Activated CD4-positive, alpha-beta memory T cell treated with anti-CD3 and anti-CD28 coated beads for 36 hours (primary cell): Measurements from ENCODE around the gene ABCA8. TPM values are rescaled to one million over a fixed set of nuclear protein-coding genes. Genes with fewer than 3 reads are reported as not detected.

ENCODE experiments used
- CTCF ChIA-PET: fragments of 350-600 bp; sonication (Branson Sonifier 250); formaldehyde crosslinking; loops from one replicate; lab custom pipeline; 2021; ENCODE audit warnings: antibody characterized with exemption, inconsistent platforms; lab: Charles Lee
- POLR2A ChIA-PET: fragments of 350-600 bp; sonication (Branson Sonifier 250); formaldehyde crosslinking; loops from one replicate; lab custom pipeline; 2021; ENCODE audit warnings: antibody characterized with exemption; lab: Charles Lee
- DNase-seq: peaks from one replicate; pipeline ENCODE4 v3.0.0-alpha.2; 2020
- H3K27ac Mint-ChIP-seq: one replicate; pipeline ENCODE4 v1.8.0; 2021; ENCODE audit warnings: mixed read lengths
- H3K27me3 Mint-ChIP-seq: one replicate; pipeline ENCODE4 v1.8.0; 2021; ENCODE audit warnings: mixed read lengths
- H3K36me3 Mint-ChIP-seq: one replicate; pipeline ENCODE4 v1.8.0; 2021; ENCODE audit warnings: mixed read lengths
- H3K4me1 Mint-ChIP-seq: one replicate; pipeline ENCODE4 v1.8.0; 2021; ENCODE audit warnings: low read depth, mixed read lengths
- H3K4me3 Mint-ChIP-seq: one replicate; pipeline ENCODE4 v1.8.0; 2021; ENCODE audit warnings: mild to moderate bottlenecking, mixed read lengths
- H3K9me3 Mint-ChIP-seq: one replicate; pipeline ENCODE4 v1.8.0; 2021; ENCODE audit warnings: mixed read lengths
- intact Hi-C: fragments of 100-400 bp; cut with micrococcal nuclease; formaldehyde crosslinking; loops from one replicate; pipeline ENCODE4 v1.15.1; 2023
- total RNA-seq, 2 experiments: library from RNA; stranded (reverse); gene quantifications; one replicate each; pipeline ENCODE4 v1.2.3, GENCODE V29; 2021

ABCA8 gene
- total RNA-seq, 2 experiments from 2014 or later = not detected

DNA sequence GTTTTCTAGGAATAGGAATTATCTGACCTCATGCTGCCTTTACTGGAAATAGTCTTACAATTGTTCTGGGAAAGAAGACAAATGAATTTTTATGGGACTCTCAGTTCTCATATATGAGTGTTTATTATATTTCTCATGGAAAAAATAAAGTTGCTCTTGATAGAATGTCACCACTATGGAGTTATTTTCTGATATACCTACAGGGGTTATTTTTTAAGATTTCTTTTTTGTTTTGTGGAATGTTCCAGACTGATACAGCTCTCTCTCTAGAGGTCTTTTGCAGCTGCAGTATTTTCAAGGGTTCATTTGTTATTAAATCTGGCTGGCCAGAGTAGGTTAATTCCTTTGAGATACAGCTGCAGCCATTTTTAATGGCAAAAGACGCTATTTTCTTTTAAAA, 100.7 kb downstream of the ABCA8 start:
- Mint-ChIP-seq H3K27ac (no peak overlapping the region), H3K27me3 (peaks cover 11% of the 10 kb centered on the region), H3K4me1 (no peaks in the 10 kb centered on the region), H3K9me3 (no peaks in the 10 kb centered on the region), H3K4me3 (no peak overlapping the region), H3K36me3 (no peaks in the 10 kb centered on the region)
- ChIA-PET CTCF (no interaction called here), POLR2A (no interaction called here)
- no peak for DNase-seq
- intact Hi-C loops = no loop called here

- no peak for DNase-seq
- Mint-ChIP-seq H3K4me1 (no peaks in the 10 kb centered on the region), H3K9me3 (no peaks in the 10 kb centered on the region), H3K4me3 (no peak overlapping the region), H3K27me3 (peaks cover 11% of the 10 kb centered on the region), H3K27ac (no peak overlapping the region), H3K36me3 (no peaks in the 10 kb centered on the region)
- POLR2A ChIA-PET = no interaction called here
- intact Hi-C loops = no loop called here
- CTCF ChIA-PET = no interaction called here
These were observed 101.8 kb downstream of the ABCA8 start for GRCh38 chr17:68853439-68853838.

DNA sequence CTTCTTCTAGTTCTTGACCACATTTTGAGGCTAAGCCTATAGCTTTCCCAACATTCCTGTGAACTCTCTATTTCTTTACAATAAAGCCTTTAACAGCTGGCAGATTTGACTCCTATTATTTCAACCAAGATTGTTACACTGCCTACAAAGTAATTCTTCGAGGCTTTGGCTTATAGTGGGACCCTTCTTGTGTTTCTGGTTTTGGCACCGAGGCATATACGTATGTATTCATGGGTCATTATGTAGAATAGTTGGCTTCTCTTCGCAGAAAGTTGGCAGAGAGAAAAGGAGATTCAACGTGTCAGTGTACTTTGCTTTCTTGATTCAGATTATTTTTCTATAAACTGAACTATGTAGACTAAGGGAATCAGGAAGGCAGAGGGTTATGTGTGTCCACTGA, 102.2 kb downstream of the ABCA8 start:
- intact Hi-C loops = no loop called here
- H3K9me3 Mint-ChIP-seq = no peaks in the 10 kb centered on the region
- CTCF ChIA-PET = no interaction called here

GRCh38 chr17:68851890-68852289, 103.3 kb downstream of the ABCA8 start:
- DNase-seq = no peak
- intact Hi-C loops = no loop called here
- Mint-ChIP-seq H3K27ac (no peak overlapping the region), H3K36me3 (no peaks in the 10 kb centered on the region), H3K27me3 (peaks cover 9% of the 10 kb centered on the region), H3K4me1 (no peaks in the 10 kb centered on the region), H3K9me3 (no peaks in the 10 kb centered on the region), H3K4me3 (no peak overlapping the region)
- ChIA-PET CTCF (no interaction called here), POLR2A (no interaction called here)

More for the DNA sequence above, 102.2 kb downstream of the ABCA8 start:
- Mint-ChIP-seq H3K36me3 (no peaks in the 10 kb centered on the region), H3K27me3 (peaks cover 11% of the 10 kb centered on the region), H3K27ac (no peak overlapping the region), H3K4me3 (no peak overlapping the region), H3K4me1 (no peaks in the 10 kb centered on the region)
- POLR2A ChIA-PET = no interaction called here
- no peak for DNase-seq

DNA sequence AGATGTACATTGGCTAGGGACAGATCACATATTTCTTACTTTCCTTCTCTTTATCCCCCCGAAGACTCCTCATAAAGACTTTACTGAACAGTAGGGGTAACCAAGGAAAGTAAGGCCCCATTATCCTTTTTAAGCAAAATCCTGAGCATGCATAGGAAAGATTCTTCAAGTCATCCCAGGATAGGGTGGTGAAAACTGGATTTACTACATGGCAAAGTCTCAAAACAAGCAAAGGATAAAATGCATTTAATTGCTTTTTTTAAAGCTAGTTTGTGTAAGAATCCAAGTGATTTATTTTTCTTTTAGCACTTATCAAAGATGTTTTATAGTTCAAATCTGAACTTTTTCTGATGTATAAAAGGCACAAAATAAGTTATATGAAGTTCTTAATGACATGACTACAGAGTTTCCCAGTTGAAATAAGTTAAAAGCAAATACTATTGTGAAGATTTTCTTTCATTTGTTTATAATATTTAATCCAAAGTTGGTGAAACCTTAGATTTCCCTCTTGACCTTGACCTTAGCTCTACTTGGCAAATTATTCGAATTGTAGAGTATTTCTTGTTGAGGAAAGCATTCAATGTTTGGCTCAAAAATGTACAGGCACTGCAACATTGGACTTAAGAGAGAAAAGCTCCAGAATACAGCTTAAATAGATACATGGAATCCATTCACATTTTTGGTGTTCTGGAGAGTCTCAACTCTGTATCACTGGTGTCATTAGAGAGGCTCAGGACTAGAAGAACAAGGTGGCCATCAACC, 104.3 kb downstream of the ABCA8 start:
- H3K4me3 Mint-ChIP-seq = no peak overlapping the region
- no peaks in the 10 kb centered on the region for H3K36me3 Mint-ChIP-seq
- H3K27me3 Mint-ChIP-seq = peaks cover 9% of the 10 kb centered on the region
- intact Hi-C loops = no loop called here
- H3K27ac Mint-ChIP-seq = no peak overlapping the region
- no peaks in the 10 kb centered on the region for H3K4me1 Mint-ChIP-seq
- CTCF ChIA-PET = no interaction called here
- POLR2A ChIA-PET = no interaction called here
- no peak for DNase-seq
- no peaks in the 10 kb centered on the region for H3K9me3 Mint-ChIP-seq

- H3K4me1 Mint-ChIP-seq = no peaks in the 10 kb centered on the region
- intact Hi-C loops = no loop called here
These were observed 105.2 kb downstream of the ABCA8 start for GRCh38 chr17:68849673-68850610.

GRCh38 chr17:68847711-68848110, 107.5 kb downstream of the ABCA8 start:
- no peak overlapping the region for H3K27ac Mint-ChIP-seq
- ChIA-PET CTCF (no interaction called here), POLR2A (no interaction called here)
- H3K36me3 Mint-ChIP-seq = no peaks in the 10 kb centered on the region
- DNase-seq = no peak
- no peak overlapping the region for H3K4me3 Mint-ChIP-seq
- H3K4me1 Mint-ChIP-seq = no peaks in the 10 kb centered on the region
- peaks cover 3% of the 10 kb centered on the region for H3K9me3 Mint-ChIP-seq
- intact Hi-C loops = no loop called here
- peaks cover 9% of the 10 kb centered on the region for H3K27me3 Mint-ChIP-seq

More at GRCh38 chr17:68849673-68850610, 105.2 kb downstream of the ABCA8 start:
- no peak overlapping the region for H3K4me3 Mint-ChIP-seq
- ChIA-PET CTCF (interaction anchor here (0.6 kb wide), 1 partner anchor 398 kb away, joined by 3 read pairs; no protein-coding TSS in a partner anchor), POLR2A (no interaction called here)
- no peak overlapping the region for H3K27ac Mint-ChIP-seq
- no peaks in the 10 kb centered on the region for H3K36me3 Mint-ChIP-seq
- DNase-seq = no peak
- peaks cover 3% of the 10 kb centered on the region for H3K9me3 Mint-ChIP-seq
- H3K27me3 Mint-ChIP-seq = peaks cover 9% of the 10 kb centered on the region

DNA sequence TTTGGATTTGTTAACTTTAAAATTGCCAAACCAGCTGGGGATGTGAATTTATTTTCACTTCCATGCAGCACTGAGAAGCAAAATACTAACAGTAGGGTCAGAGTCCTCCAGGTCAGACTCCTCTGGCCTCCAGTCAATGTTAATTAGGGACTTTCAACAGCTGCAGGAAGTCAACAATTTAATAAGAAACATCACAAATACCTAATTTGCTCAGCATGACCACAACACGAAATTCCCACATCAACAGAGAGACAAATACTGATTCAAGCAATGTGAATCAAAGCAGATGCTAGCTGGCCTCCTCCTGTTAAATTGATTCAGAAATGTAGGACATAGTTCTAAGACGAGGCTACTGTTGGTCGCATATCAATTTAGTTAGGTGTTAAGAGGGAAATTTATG, 111.7 kb downstream of the ABCA8 start:
- Mint-ChIP-seq H3K27me3 (peaks cover 8% of the 10 kb centered on the region), H3K4me1 (no peaks in the 10 kb centered on the region), H3K4me3 (no peak overlapping the region), H3K9me3 (peaks cover 3% of the 10 kb centered on the region), H3K27ac (no peak overlapping the region), H3K36me3 (no peaks in the 10 kb centered on the region)
- DNase-seq = no peak
- ChIA-PET POLR2A (no interaction called here), CTCF (no interaction called here)
- intact Hi-C loops = no loop called here

- H3K27ac Mint-ChIP-seq = no peak overlapping the region
- ChIA-PET POLR2A (no interaction called here), CTCF (no interaction called here)
- intact Hi-C loops = no loop called here
- H3K4me3 Mint-ChIP-seq = no peak overlapping the region
- H3K4me1 Mint-ChIP-seq = no peaks in the 10 kb centered on the region
- no peaks in the 10 kb centered on the region for H3K36me3 Mint-ChIP-seq
- DNase-seq = no peak
- H3K9me3 Mint-ChIP-seq = peaks cover 1% of the 10 kb centered on the region
- peaks cover 14% of the 10 kb centered on the region for H3K27me3 Mint-ChIP-seq
These were observed 115.1 kb downstream of the ABCA8 start for GRCh38 chr17:68840073-68840472.

GRCh38 chr17:68835071-68835470, 120.1 kb downstream of the ABCA8 start:
- Mint-ChIP-seq H3K36me3 (no peaks in the 10 kb centered on the region), H3K4me3 (no peak overlapping the region), H3K9me3 (no peaks in the 10 kb centered on the region), H3K4me1 (no peaks in the 10 kb centered on the region), H3K27me3 (peaks cover 12% of the 10 kb centered on the region), H3K27ac (no peak overlapping the region)
- ChIA-PET POLR2A (no interaction called here), CTCF (no interaction called here)
- intact Hi-C loops = no loop called here
- no peak for DNase-seq

GRCh38 chr17:68834328-68834836, 120.8 kb downstream of the ABCA8 start:
- no peak overlapping the region for H3K4me3 Mint-ChIP-seq
- H3K27me3 Mint-ChIP-seq = peaks cover 9% of the 10 kb centered on the region
- intact Hi-C loops = no loop called here

GRCh38 chr17:68832109-68832802, 122.9 kb downstream of the ABCA8 start:
- intact Hi-C loops = no loop called here
- ChIA-PET CTCF (no interaction called here), POLR2A (no interaction called here)
- Mint-ChIP-seq H3K27ac (no peak overlapping the region), H3K9me3 (no peaks in the 10 kb centered on the region), H3K36me3 (no peaks in the 10 kb centered on the region), H3K27me3 (peaks cover 9% of the 10 kb centered on the region), H3K4me3 (no peak overlapping the region), H3K4me1 (no peaks in the 10 kb centered on the region)
- no peak for DNase-seq

More at GRCh38 chr17:68834328-68834836, 120.8 kb downstream of the ABCA8 start:
- ChIA-PET POLR2A (no interaction called here), CTCF (no interaction called here)
- H3K4me1 Mint-ChIP-seq = no peaks in the 10 kb centered on the region
- H3K36me3 Mint-ChIP-seq = no peaks in the 10 kb centered on the region
- DNase-seq = no peak
- no peak overlapping the region for H3K27ac Mint-ChIP-seq
- no peaks in the 10 kb centered on the region for H3K9me3 Mint-ChIP-seq
